ENCODE measurements around the gene EBF4. TPM values are rescaled to one million over a fixed set of nuclear protein-coding genes. Genes with fewer than 3 reads are reported as not detected.

The EBF4 gene
- polyA plus RNA-seq, 1 donor from 2014 or later, result 13.2 TPM

DNA sequence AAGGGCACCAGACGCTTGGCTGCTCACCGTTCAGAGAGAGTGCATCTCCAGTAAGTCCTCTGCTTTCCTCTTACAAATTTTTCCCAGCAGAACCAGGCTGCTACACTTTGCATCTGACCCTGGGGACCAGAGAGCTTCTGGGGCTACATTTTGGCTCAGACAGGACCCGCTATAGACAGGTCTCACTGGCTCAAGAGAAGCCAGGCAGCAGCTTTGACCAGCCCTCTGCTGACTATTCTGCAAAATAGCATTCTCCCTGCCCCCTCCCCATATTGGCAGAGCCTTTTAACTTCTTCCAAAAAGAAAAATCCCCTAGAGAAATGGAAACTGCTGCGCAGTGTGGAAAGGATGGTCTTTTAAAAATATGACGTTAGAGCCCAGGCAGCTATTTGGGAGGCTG, 70.6 kb downstream of the EBF4 start (continued):
- TF ChIP-seq MXI1 (conservative IDR thresholded peaks at IDR 0.05; ENCODE audit: poor library complexity, severe bottlenecking), result no peak

DNA sequence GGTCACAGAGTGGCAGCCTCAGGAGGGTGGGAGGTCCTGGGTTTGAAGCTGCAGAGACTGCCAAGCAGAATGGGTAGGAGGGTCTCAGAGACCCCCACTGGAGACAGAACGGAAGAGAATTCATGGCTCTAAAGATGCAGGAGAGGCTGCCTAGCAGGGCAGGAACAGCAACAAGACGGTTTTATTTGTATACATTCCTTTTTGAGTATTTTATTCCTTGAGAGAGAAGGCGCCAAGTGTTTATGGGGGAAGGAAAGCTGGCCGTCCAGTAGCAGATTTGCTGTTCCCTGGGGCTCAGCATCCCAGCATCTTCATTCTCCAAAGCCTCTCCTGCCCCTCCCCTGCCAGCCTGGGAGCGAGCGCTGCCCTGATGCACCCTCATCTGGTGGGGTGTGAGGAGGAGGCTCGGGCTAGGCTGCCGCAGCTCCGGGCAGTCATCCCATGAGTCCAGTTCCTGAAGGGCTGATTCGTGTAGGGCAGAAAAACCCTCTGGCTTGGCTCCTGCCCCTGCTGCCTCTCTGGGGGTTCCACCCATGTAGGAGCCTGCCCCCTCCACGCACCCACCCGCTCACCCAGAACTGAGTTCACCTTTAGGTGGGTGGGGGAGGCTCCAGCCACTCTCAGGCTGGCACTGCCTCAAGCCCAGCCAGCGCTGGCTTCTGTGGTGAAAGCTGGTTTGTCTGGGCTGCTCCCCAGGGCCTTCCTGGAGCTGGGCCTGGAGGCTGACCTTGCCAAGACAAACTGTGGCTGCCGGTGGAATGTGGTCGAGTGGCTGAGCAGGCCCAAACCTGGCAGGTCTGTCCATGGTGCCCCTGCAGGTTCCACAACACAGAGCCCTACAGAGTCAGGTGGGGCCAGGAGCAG, 75.4 kb downstream of the EBF4 start:
- no peak overlapping the region for H3K27ac ChIP-seq (ENCODE audit: low read length)

DNA sequence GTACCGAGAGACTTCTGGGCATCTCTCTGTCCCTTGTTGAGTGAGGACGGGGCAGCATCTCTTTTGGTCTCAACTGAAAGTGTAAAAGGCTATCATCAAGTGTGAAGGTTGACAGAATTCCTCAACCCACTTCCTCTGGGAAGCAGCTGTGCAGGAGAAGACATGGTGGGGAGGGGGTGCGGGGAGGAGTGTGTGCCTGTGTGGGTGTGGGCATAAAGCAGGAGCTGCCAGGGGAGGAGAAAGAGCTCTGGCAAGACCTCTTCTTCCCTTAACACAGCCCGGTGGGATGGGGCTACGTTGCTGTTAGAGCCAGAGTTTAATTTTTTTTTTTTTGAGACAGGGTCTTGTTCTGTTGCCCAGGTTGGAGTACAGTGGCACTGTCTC, 76.0 kb downstream of the EBF4 start:
- no peaks in the 10 kb centered on the region for H4K20me1 ChIP-seq (ENCODE audit: insufficient read depth)
- H2AFZ ChIP-seq (ENCODE audit: low read depth, low read length), result no peak overlapping the region
- no peak overlapping the region for H3K9ac ChIP-seq (ENCODE audit: low read length)
- H3K79me2 ChIP-seq (replicated peaks; ENCODE audit: insufficient read depth, low read length), result no peaks in the 10 kb centered on the region
- TF ChIP-seq RAD21 (conservative IDR thresholded peaks at IDR 0.05) (no peak), EZH2 (IDR thresholded peaks at IDR 0.05; ENCODE audit: borderline replicate concordance, insufficient read depth, low read length, poor library complexity, severe bottlenecking) (no peak), TAF1 (IDR thresholded peaks at IDR 0.05; ENCODE audit: low read depth) (no peak), POLR2AphosphoS5 (IDR thresholded peaks at IDR 0.05) (no peak), MXI1 (conservative IDR thresholded peaks at IDR 0.05; ENCODE audit: poor library complexity, severe bottlenecking) (no peak)
- TF ChIP-seq, protein P1, sequence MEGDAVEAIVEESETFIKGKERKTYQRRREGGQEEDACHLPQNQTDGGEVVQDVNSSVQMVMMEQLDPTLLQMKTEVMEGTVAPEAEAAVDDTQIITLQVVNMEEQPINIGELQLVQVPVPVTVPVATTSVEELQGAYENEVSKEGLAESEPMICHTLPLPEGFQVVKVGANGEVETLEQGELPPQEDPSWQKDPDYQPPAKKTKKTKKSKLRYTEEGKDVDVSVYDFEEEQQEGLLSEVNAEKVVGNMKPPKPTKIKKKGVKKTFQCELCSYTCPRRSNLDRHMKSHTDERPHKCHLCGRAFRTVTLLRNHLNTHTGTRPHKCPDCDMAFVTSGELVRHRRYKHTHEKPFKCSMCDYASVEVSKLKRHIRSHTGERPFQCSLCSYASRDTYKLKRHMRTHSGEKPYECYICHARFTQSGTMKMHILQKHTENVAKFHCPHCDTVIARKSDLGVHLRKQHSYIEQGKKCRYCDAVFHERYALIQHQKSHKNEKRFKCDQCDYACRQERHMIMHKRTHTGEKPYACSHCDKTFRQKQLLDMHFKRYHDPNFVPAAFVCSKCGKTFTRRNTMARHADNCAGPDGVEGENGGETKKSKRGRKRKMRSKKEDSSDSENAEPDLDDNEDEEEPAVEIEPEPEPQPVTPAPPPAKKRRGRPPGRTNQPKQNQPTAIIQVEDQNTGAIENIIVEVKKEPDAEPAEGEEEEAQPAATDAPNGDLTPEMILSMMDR (IDR thresholded peaks at IDR 0.05; ENCODE audit: poor library complexity, severe bottlenecking), result no peak
- TF ChIP-seq, protein P2, sequence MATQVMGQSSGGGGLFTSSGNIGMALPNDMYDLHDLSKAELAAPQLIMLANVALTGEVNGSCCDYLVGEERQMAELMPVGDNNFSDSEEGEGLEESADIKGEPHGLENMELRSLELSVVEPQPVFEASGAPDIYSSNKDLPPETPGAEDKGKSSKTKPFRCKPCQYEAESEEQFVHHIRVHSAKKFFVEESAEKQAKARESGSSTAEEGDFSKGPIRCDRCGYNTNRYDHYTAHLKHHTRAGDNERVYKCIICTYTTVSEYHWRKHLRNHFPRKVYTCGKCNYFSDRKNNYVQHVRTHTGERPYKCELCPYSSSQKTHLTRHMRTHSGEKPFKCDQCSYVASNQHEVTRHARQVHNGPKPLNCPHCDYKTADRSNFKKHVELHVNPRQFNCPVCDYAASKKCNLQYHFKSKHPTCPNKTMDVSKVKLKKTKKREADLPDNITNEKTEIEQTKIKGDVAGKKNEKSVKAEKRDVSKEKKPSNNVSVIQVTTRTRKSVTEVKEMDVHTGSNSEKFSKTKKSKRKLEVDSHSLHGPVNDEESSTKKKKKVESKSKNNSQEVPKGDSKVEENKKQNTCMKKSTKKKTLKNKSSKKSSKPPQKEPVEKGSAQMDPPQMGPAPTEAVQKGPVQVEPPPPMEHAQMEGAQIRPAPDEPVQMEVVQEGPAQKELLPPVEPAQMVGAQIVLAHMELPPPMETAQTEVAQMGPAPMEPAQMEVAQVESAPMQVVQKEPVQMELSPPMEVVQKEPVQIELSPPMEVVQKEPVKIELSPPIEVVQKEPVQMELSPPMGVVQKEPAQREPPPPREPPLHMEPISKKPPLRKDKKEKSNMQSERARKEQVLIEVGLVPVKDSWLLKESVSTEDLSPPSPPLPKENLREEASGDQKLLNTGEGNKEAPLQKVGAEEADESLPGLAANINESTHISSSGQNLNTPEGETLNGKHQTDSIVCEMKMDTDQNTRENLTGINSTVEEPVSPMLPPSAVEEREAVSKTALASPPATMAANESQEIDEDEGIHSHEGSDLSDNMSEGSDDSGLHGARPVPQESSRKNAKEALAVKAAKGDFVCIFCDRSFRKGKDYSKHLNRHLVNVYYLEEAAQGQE (IDR thresholded peaks at IDR 0.05; ENCODE audit: borderline replicate concordance), result no peak
- no peaks in the 10 kb centered on the region for H3K9me2 ChIP-seq (ENCODE audit: insufficient read depth, low read length)
- no peaks in the 10 kb centered on the region for H3K36me3 ChIP-seq (ENCODE audit: insufficient read depth, low read length)
- H3K27me3 ChIP-seq (ENCODE audit: insufficient read depth, low read depth, low read length), result no peaks in the 10 kb centered on the region
- H3F3A ChIP-seq (ENCODE audit: insufficient read depth, low read length, poor library complexity, severe bottlenecking), result no peaks in the 10 kb centered on the region
- no peak overlapping the region for H3K4me3 ChIP-seq (ENCODE audit: low read length)
- no peaks in the 10 kb centered on the region for H3K9me3 ChIP-seq (ENCODE audit: low read length)
- no peak overlapping the region for H3K27ac ChIP-seq (ENCODE audit: low read length)
- H3K4me2 ChIP-seq (ENCODE audit: low read length), result no peak overlapping the region

More for the DNA sequence above, 75.4 kb downstream of the EBF4 start:
- Histone ChIP-seq H3K9me3 (ENCODE audit: low read length) (no peaks in the 10 kb centered on the region), H4K20me1 (ENCODE audit: insufficient read depth) (no peaks in the 10 kb centered on the region), H3K79me2 (replicated peaks; ENCODE audit: insufficient read depth, low read length) (no peaks in the 10 kb centered on the region), H3K9ac (ENCODE audit: low read length) (no peak overlapping the region), H3K36me3 (ENCODE audit: insufficient read depth, low read length) (no peaks in the 10 kb centered on the region), H3K9me2 (ENCODE audit: insufficient read depth, low read length) (no peaks in the 10 kb centered on the region), H3K4me3 (ENCODE audit: low read length) (no peak overlapping the region), H2AFZ (ENCODE audit: low read depth, low read length) (no peak overlapping the region), H3K27me3 (ENCODE audit: insufficient read depth, low read depth, low read length) (no peaks in the 10 kb centered on the region), H3F3A (ENCODE audit: insufficient read depth, low read length, poor library complexity, severe bottlenecking) (no peaks in the 10 kb centered on the region), H3K4me2 (ENCODE audit: low read length) (no peak overlapping the region)
- TF ChIP-seq, protein P2 (IDR thresholded peaks at IDR 0.05; ENCODE audit: borderline replicate concordance), result no peak
- TF ChIP-seq TAF1 (IDR thresholded peaks at IDR 0.05; ENCODE audit: low read depth), result no peak
- no peak for TF ChIP-seq POLR2AphosphoS5 (IDR thresholded peaks at IDR 0.05)
- no peak for TF ChIP-seq EZH2 (IDR thresholded peaks at IDR 0.05; ENCODE audit: borderline replicate concordance, insufficient read depth, low read length, poor library complexity, severe bottlenecking)
- no peak for TF ChIP-seq MXI1 (conservative IDR thresholded peaks at IDR 0.05; ENCODE audit: poor library complexity, severe bottlenecking)
- TF ChIP-seq EP300 (conservative IDR thresholded peaks at IDR 0.05; ENCODE audit: poor library complexity, severe bottlenecking), result no peak
- TF ChIP-seq, protein P1 (IDR thresholded peaks at IDR 0.05; ENCODE audit: poor library complexity, severe bottlenecking), result no peak
- no peak for TF ChIP-seq SMC3 (conservative IDR thresholded peaks at IDR 0.05; ENCODE audit: poor library complexity)
- TF ChIP-seq RAD21 (conservative IDR thresholded peaks at IDR 0.05), result no peak

All from neural cell (in vitro differentiated cells).